GM18870 (cell line): ENCODE data around the gene NRXN2.

Experiments
- ATAC-seq: cut with Tn5 transposase; IDR thresholded peaks from one replicate; pipeline ENCODE4 v1.9.1; 2021; ENCODE audit warnings: moderate library complexity; ENCODE audit not compliant: unreplicated experiment

The NRXN2 gene

GRCh38 chr11:64632654-64633053 is 90.3 kb downstream of the NRXN2 start:
- ATAC-seq: no peak

- ATAC-seq: no peak
Observed at GRCh38 chr11:64632237-64632636, 90.8 kb downstream of the NRXN2 start.

- no peak for ATAC-seq
Observed at GRCh38 chr11:64631675-64632074, 91.3 kb downstream of the NRXN2 start.

GRCh38 chr11:64629796-64630562 is 93.0 kb downstream of the NRXN2 start:
- no peak for ATAC-seq

GRCh38 chr11:64629103-64629502 is 93.9 kb downstream of the NRXN2 start:
- ATAC-seq: no peak

- ATAC-seq: no peak
Observed at GRCh38 chr11:64628596-64628995, 94.4 kb downstream of the NRXN2 start.

GRCh38 chr11:64627371-64627770 is 95.6 kb downstream of the NRXN2 start:
- no peak for ATAC-seq

GRCh38 chr11:64626637-64627036 is 96.4 kb downstream of the NRXN2 start:
- no peak for ATAC-seq

- no peak for ATAC-seq
Observed at GRCh38 chr11:64624883-64625481, 98.0 kb downstream of the NRXN2 start.

- ATAC-seq: no peak
Observed at GRCh38 chr11:64622681-64623080, 100.3 kb downstream of the NRXN2 start.

GRCh38 chr11:64621283-64622019 is 101.5 kb downstream of the NRXN2 start:
- no peak for ATAC-seq

- no peak for ATAC-seq
Observed at GRCh38 chr11:64620381-64620971, 102.5 kb downstream of the NRXN2 start.

- no peak for ATAC-seq
Observed at GRCh38 chr11:64619811-64620380, 103.1 kb downstream of the NRXN2 start.

GRCh38 chr11:64619196-64619595 is 103.8 kb downstream of the NRXN2 start:
- ATAC-seq: no peak

- ATAC-seq: no peak
Observed at GRCh38 chr11:64616817-64617216, 106.2 kb downstream of the NRXN2 start.

- no peak for ATAC-seq
Observed at GRCh38 chr11:64614917-64615316, 108.1 kb downstream of the NRXN2 start.

- no peak for ATAC-seq
Observed at GRCh38 chr11:64613648-64614047, 109.3 kb downstream of the NRXN2 start.

- ATAC-seq: no peak
Observed at GRCh38 chr11:64611869-64612646, 110.9 kb downstream of the NRXN2 start.

- ATAC-seq: no peak
Observed at GRCh38 chr11:64611176-64611575, 111.8 kb downstream of the NRXN2 start.

GRCh38 chr11:64610596-64610995 is 112.4 kb downstream of the NRXN2 start:
- ATAC-seq: no peak
